Left lobe of liver (tissue), 1 donor: ENCODE results near the gene CASKIN2. TPM values are rescaled to one million over a fixed set of nuclear protein-coding genes. Genes with fewer than 3 reads are reported as not detected.

Experiments used
- total RNA-seq: library from RNA; stranded (reverse); gene quantifications from one replicate; pipeline ENCODE4 v1.2.1, GENCODE V29; 2021
- donor health status: DM: no; HTN: yes; CAD: no.

CASKIN2 gene
- total RNA-seq, 1 donor from 2014 or later: 26.4 TPM

Other genes starting within 250 kb of the CASKIN2 start
- 7.7 TPM for gene MIF4GD, start 244.3 kb downstream of the CASKIN2 start, total RNA-seq
- 3.6 TPM for gene SLC25A19, start 226.1 kb downstream of the CASKIN2 start, total RNA-seq
- 45.8 TPM for gene GRB2, start 109.9 kb downstream of the CASKIN2 start, total RNA-seq
- gene TMEM94, start 58.9 kb downstream of the CASKIN2 start, total RNA-seq: 43.5 TPM
- 15.9 TPM for gene TSEN54, start 991 bp upstream of the CASKIN2 start, total RNA-seq
- 90.6 TPM for gene LLGL2, start 10.2 kb upstream of the CASKIN2 start, total RNA-seq
- gene MYO15B, start 72.3 kb upstream of the CASKIN2 start, total RNA-seq: 34.2 TPM
- gene SMIM5, start 117.9 kb upstream of the CASKIN2 start, total RNA-seq: 0.13 TPM
- gene RECQL5, start 151.6 kb upstream of the CASKIN2 start, total RNA-seq: 26.0 TPM
- 31.6 TPM for gene SAP30BP, start 151.8 kb upstream of the CASKIN2 start, total RNA-seq
- gene ITGB4, start 205.9 kb upstream of the CASKIN2 start, total RNA-seq: 2.6 TPM
- 90.9 TPM for gene GALK1, start 249.7 kb upstream of the CASKIN2 start, total RNA-seq